Ascending aorta (tissue), 2 donors: ENCODE results near the gene TMUB1. TPM values are rescaled to one million over a fixed set of nuclear protein-coding genes. Genes with fewer than 3 reads are reported as not detected.

Source experiments
- DNase-seq, 2 donors: peaks; one replicate each; pipeline ENCODE4 v3.0.0-alpha.2; 2019; ENCODE audit warnings: low spot score in 2 of 2
- H3K27ac ChIP-seq, 2 donors: fragments of 200-600 bp; sonication (generic); one replicate each; pipeline ENCODE4 v1.5.1; 2016 to 2017; ENCODE audit warnings: mild to moderate bottlenecking in 1 of 2
- H3K27me3 ChIP-seq: fragments of 200-600 bp; sonication (generic); one replicate; pipeline ENCODE4 v1.5.1; 2017
- H3K36me3 ChIP-seq, 2 donors: fragments of 200-600 bp; sonication (generic); one replicate each; pipeline ENCODE4 v1.5.1; 2016
- H3K4me1 ChIP-seq, 2 donors: fragments of 200-600 bp; sonication (generic); one replicate each; pipeline ENCODE4 v1.5.1; 2016 to 2017; ENCODE audit warnings: mild to moderate bottlenecking in 1 of 2
- H3K4me3 ChIP-seq, 2 donors: fragments of 200-600 bp; sonication (generic); one replicate each; pipeline ENCODE4 v1.5.1; 2016 to 2017; ENCODE audit warnings: mild to moderate bottlenecking in 1 of 2
- H3K9me3 ChIP-seq, 2 donors: fragments of 200-600 bp; sonication (generic); one replicate each; pipeline ENCODE4 v1.5.1; 2016
- intact Hi-C: fragments of 100-400 bp; cut with DNase I; formaldehyde crosslinking; loops from one replicate; pipeline ENCODE4 v1.15.1; 2023
- total RNA-seq: library from RNA; depleted of rRNA; stranded (reverse); fragments of >200 nt; gene quantifications from one replicate; pipeline ENCODE4 v1.1.0, GENCODE V29; 2016
- TF ChIP-seq, protein P1 (sequence below), 3 experiments: fragments of 200-600 bp in 2 of 3; fragments of 450-650 bp in 1 of 3; sonication (generic) in 2 of 3; IDR thresholded peaks; one replicate each; pipeline ENCODE4 v1.5.1; 2016 to 2019; ENCODE audit warnings: antibody characterized with exemption in 3 of 3, mild to moderate bottlenecking in 1 of 3, moderate library complexity in 1 of 3

Gene TMUB1
- total RNA-seq, 1 donor from 2014 or later, result 143 TPM

DNA sequence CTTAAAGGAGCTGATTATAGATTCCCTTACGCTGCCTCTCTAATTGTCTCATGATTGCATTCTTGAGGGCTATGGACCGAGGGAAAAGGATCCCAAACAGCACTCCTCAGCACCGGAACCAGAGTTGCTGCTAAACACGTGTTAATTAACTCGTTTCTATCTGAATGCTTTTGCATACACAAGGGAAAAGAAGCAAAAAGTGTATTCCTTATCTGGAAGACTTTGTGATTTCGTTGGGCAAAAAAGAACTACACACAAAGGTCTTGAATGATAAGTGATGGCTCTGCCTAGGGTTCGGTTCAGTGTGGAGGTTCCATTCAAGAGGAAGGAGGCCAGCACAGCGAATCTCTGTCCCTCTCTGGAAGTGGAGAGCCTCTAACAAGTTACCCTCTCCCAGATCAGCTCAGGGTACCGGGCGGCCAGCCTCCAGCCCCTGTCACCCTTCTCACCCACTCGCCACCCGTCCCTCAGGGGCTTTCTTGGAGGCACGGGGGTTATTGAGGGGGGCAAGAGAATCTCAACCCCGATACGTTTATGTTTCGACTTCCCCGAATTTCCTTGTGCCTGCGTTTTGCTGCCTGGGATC is 24.4 kb downstream of the TMUB1 start:
- Histone ChIP-seq H3K27ac (peak overlapping the region; percentile 85 to 95), H3K4me3 (peak overlapping the region; percentile 92 to 95), H3K9me3 (no peaks in the 10 kb centered on the region), H3K27me3 (no peaks in the 10 kb centered on the region), H3K4me1 (peaks cover 21 to 44% of the 10 kb centered on the region in 2 donors), H3K36me3 (no peaks in the 10 kb centered on the region)
- no peak for DNase-seq
- intact Hi-C loops, result loop anchor here (1.0 kb wide), 3 partner anchors 21 to 31 kb away; partner anchors contain the start of genes ABCB8 and FASTK
- TF ChIP-seq, protein P1, sequence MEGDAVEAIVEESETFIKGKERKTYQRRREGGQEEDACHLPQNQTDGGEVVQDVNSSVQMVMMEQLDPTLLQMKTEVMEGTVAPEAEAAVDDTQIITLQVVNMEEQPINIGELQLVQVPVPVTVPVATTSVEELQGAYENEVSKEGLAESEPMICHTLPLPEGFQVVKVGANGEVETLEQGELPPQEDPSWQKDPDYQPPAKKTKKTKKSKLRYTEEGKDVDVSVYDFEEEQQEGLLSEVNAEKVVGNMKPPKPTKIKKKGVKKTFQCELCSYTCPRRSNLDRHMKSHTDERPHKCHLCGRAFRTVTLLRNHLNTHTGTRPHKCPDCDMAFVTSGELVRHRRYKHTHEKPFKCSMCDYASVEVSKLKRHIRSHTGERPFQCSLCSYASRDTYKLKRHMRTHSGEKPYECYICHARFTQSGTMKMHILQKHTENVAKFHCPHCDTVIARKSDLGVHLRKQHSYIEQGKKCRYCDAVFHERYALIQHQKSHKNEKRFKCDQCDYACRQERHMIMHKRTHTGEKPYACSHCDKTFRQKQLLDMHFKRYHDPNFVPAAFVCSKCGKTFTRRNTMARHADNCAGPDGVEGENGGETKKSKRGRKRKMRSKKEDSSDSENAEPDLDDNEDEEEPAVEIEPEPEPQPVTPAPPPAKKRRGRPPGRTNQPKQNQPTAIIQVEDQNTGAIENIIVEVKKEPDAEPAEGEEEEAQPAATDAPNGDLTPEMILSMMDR (IDR thresholded peaks at IDR 0.05), result no peak

DNA sequence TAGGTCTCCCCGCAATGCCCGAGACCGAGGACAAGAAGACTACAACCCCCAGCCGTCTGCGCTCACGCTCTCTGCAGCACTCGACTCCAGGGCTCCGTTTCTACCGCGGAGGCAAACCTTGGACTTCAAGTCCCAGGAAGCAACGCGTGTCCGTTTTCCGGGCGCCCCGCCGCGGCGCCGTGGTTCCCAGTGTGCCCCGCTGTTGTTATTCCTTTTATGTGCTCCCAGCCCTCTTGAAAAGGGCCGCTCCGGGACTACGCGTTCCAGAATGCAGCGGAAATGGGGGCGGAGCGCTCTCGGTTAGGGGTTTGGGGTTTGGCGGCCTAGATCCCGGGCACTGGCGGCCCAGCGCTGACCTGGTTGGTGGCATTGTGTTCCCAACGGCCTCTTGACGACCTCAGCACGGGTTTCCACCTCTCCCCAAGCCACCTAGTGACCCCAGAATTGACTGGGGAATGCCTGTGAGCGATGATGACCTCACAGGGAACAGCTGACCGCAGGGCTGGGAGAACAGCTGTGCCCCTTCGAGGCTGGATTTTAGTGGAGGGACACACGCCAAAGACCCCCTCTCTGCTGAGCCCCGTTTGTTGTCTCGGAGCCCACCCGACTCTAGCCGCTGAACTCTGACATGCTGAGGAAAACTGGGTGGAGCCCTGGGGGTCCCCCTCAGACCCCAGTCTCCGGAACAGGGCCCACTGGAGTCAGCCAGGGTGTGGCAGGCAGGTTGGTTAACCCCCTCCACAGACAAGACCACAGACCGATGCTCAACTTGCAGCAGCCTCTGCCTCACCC is 25.1 kb downstream of the TMUB1 start:
- Histone ChIP-seq H3K36me3 (no peaks in the 10 kb centered on the region), H3K4me1 (peaks cover 21 to 44% of the 10 kb centered on the region in 2 donors), H3K4me3 (peak overlapping the region; percentile 92 to 95), H3K9me3 (no peaks in the 10 kb centered on the region), H3K27ac (peak overlapping the region; percentile 85 to 95), H3K27me3 (no peaks in the 10 kb centered on the region)
- TF ChIP-seq, protein P1 (IDR thresholded peaks at IDR 0.05), result no peak
- intact Hi-C loops, result loop anchor here (1.0 to 2.0 kb wide), 2 partner anchors 19 to 30 kb away; partner anchors contain the start of gene ABCB8
- DNase-seq, result peak; percentile 98 to 100

DNA sequence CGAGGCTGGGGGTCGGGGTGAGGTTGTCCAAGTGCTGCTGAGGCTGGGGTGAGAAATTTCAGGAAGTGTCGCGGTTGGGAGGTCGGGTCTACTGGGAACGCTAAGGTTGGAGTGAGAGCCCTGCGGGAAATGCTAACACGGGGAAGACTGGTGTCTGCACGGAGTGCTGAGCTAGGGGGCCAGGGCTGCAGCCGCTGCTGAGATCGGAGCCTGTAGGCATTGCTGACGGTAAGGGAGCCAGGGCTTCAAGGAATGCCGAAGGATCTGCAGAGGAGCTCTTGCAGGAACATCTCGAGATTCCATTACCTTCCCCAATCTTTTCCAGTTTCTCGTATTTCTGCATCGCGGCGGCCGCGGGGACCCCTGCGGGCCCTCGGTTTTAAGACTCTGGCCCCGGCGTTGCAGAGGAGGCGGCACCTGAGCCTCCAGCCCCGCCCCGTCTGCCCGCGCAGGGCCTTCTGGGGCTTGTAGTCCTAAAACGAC is 25.7 kb downstream of the TMUB1 start, which contains the start of gene CDK5:
Gene CDK5 (minus strand): TSS at position 392 of the 483 bp plus-strand sequence. CDS start 49 bp downstream, at position 343.
- intact Hi-C loops, result loop anchor here (2.0 kb wide), 1 partner anchor 19 kb away; no protein-coding TSS in a partner anchor
- peak within 1 kb of the TSS; percentile 85 to 95 for H3K27ac ChIP-seq
- peak within 1 kb of the TSS; percentile 92 to 95 for H3K4me3 ChIP-seq
- H3K36me3 ChIP-seq, result no peaks in the 10 kb centered on the region
- TF ChIP-seq, protein P1 (IDR thresholded peaks at IDR 0.05), result no peak
- H3K4me1 ChIP-seq, result peaks cover 21 to 38% of the 10 kb centered on the region in 2 donors
- no peaks in the 10 kb centered on the region for H3K9me3 ChIP-seq
- DNase-seq, result no peak
- no peaks in the 10 kb centered on the region for H3K27me3 ChIP-seq

DNA sequence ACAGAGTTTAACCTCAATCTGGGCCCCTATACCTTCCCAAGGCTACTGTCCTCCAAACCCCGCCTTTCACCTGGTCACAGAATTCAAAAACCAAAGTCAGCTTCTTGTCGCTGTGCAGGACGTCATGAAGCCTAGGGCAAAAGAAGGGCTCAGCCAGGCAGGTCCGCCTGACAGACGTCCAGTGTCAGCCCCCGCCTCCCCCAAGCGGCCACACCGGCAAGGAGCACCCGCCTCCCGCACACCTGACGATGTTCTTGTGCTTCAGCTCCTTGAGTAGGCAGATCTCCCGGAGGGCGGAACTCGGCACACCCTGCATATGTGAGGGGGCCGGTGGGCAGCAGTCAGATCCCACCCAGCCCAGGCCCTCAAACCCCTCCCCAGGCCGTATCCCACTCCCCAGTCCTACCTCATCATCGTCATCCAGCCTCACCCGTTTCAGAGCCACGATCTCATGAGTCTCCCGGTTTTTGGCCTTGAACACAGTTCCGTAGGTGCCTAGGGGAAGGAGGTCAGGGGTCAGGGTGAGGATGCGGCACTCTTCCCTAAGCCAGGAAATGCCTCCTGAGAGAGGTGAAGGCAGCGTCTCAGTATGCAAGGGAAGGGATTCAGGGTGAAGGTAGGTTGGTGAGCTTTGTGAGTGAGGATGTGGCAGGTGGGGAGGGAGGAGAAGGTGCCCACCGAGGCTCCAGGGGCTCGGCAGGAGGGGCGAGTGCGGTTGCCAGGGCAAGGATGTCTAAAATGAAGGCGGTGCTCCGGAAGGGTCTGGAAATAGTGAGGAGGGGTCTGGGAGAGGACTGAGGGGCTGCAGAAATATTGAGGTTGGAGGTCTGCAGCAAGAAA is 26.4 kb downstream of the TMUB1 start:
- intact Hi-C loops, result loop anchor here (2.0 kb wide), 1 partner anchor 18 kb away; no protein-coding TSS in a partner anchor
- TF ChIP-seq, protein P1 (IDR thresholded peaks at IDR 0.05), result no peak

DNA sequence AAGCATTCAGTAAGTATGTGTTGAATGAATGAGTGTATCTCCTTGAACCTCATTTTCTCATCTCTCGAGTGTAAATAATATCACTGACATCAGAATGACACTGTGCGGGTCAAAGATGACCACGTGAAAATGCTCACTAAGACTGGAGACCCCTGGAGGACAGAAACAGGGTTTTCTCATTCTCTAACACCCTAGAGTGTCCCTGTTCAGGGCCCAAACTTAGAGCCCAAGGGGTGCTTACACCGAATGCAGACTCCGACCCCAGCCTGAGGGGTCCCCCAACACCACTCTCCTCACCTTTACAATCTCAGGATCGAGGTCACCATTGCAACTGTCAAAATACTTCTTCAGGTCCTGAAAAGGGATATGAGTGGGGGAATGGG is 27.0 kb downstream of the TMUB1 start:
- intact Hi-C loops, result loop anchor here (2.0 kb wide), 1 partner anchor 17 kb away; no protein-coding TSS in a partner anchor
- DNase-seq, result no peak
- Histone ChIP-seq H3K4me3 (no peak overlapping the region), H3K27ac (no peak overlapping the region), H3K4me1 (peaks cover 13 to 29% of the 10 kb centered on the region in 2 donors), H3K9me3 (no peaks in the 10 kb centered on the region), H3K27me3 (no peaks in the 10 kb centered on the region), H3K36me3 (no peaks in the 10 kb centered on the region)
- TF ChIP-seq, protein P1 (IDR thresholded peaks at IDR 0.05), result no peak

More for the DNA sequence above, 26.4 kb downstream of the TMUB1 start:
- Histone ChIP-seq H3K4me1 (peaks cover 14 to 31% of the 10 kb centered on the region in 2 donors), H3K9me3 (no peaks in the 10 kb centered on the region), H3K27ac (no peak overlapping the region), H3K27me3 (no peaks in the 10 kb centered on the region), H3K36me3 (no peaks in the 10 kb centered on the region), H3K4me3 (peak overlapping the region; percentile 52 to 92)
- DNase-seq, result no peak
